Bronchial epithelial cell (primary cell): ENCODE results near the gene DLGAP1. TPM values are rescaled to one million over a fixed set of nuclear protein-coding genes. Genes with fewer than 3 reads are reported as not detected.

Source experiments
- DNase-seq: peaks from one replicate; pipeline ENCODE4 v3.0.0-alpha.2; 2010; ENCODE audit warnings: low read depth
- FAIRE-seq: peaks from 2 replicates; lab custom pipeline; 2011; peaks lifted over from hg19 to GRCh38; lab: Jason Lieb, UNC
- H3K27me3 ChIP-seq: 2 replicates; pipeline ENCODE4 v1.5.1; 2011; ENCODE audit warnings: low read length; ENCODE audit not compliant: control insufficient read depth, insufficient read depth
- H3K36me3 ChIP-seq: 2 replicates; pipeline ENCODE4 v1.5.1; 2011; ENCODE audit warnings: low read length; ENCODE audit not compliant: control insufficient read depth, insufficient read depth
- H3K4me3 ChIP-seq: 2 replicates; pipeline ENCODE4 v1.5.1; 2011; ENCODE audit warnings: mild to moderate bottlenecking, low read depth, low read length, control low read depth
- total RNA-seq: library from RNA; depleted of rRNA; stranded (reverse); fragments of >200 nt; gene quantifications from 2 replicates; pipeline ENCODE4 v1.2.1, GENCODE V29; 2014
- TF ChIP-seq, protein P1 (sequence below): IDR thresholded peaks from 2 replicates; pipeline ENCODE4 v1.5.1; 2011; ENCODE audit warnings: mild to moderate bottlenecking, moderate library complexity, low read length, control low read depth, inconsistent platforms; ENCODE audit not compliant: insufficient read depth, severe bottlenecking

The DLGAP1 gene
- total RNA-seq, 1 donor from 2014 or later, result not detected

DNA sequence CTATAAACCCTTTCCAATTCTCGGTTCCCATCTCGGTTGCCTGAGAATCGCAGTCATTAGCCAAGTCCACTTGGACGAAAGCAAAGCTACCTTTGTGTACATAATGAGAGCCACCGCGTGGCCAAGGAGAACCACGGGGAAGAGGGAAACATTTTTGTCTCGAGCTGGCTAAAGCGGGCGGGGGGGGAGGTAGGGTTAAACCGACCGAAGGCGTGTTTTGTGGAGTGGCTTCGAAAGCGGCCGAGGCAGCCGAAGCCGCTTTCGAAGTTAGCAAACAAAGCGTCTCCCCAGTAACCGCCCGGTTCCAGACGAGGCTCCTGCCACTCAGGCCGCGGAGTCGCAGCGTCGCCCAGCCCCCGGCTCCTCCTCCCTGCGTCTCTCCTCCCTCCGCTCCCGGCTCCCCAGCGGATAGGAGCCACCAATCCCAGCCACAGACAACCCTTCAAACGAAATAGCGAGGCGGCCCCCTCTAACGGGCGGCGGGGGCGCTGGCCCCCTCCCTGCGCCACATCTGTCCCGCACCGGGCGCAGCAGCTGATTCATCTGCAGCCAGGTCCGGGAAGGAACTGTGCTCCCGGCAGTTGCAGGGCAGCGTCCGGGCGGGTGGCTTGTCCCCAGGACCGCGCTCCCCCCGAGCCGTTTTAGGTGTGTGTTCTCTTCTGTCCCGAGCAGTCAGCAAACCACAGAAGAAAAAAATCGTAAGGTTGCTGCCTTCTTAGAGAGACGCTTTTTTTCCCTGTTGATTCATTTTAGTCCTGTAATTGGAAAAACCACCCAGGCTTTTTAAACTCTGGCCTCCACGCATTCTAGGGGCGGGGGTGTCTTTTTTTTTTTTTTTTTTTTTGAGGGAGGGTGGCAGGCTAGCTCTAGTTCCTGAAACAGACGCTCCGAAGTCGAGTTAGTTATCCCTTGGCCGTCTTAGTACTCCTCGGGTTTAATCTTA, 1006.9 kb downstream of the DLGAP1 start:
- Histone ChIP-seq H3K36me3 (peaks cover 2% of the 10 kb centered on the region), H3K27me3 (no peaks in the 10 kb centered on the region), H3K4me3 (peak overlapping the region; percentile 63)
- FAIRE-seq (no peak), DNase-seq (peak; percentile 92)
- TF ChIP-seq, protein P1, sequence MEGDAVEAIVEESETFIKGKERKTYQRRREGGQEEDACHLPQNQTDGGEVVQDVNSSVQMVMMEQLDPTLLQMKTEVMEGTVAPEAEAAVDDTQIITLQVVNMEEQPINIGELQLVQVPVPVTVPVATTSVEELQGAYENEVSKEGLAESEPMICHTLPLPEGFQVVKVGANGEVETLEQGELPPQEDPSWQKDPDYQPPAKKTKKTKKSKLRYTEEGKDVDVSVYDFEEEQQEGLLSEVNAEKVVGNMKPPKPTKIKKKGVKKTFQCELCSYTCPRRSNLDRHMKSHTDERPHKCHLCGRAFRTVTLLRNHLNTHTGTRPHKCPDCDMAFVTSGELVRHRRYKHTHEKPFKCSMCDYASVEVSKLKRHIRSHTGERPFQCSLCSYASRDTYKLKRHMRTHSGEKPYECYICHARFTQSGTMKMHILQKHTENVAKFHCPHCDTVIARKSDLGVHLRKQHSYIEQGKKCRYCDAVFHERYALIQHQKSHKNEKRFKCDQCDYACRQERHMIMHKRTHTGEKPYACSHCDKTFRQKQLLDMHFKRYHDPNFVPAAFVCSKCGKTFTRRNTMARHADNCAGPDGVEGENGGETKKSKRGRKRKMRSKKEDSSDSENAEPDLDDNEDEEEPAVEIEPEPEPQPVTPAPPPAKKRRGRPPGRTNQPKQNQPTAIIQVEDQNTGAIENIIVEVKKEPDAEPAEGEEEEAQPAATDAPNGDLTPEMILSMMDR, result peak; percentile 34

DNA sequence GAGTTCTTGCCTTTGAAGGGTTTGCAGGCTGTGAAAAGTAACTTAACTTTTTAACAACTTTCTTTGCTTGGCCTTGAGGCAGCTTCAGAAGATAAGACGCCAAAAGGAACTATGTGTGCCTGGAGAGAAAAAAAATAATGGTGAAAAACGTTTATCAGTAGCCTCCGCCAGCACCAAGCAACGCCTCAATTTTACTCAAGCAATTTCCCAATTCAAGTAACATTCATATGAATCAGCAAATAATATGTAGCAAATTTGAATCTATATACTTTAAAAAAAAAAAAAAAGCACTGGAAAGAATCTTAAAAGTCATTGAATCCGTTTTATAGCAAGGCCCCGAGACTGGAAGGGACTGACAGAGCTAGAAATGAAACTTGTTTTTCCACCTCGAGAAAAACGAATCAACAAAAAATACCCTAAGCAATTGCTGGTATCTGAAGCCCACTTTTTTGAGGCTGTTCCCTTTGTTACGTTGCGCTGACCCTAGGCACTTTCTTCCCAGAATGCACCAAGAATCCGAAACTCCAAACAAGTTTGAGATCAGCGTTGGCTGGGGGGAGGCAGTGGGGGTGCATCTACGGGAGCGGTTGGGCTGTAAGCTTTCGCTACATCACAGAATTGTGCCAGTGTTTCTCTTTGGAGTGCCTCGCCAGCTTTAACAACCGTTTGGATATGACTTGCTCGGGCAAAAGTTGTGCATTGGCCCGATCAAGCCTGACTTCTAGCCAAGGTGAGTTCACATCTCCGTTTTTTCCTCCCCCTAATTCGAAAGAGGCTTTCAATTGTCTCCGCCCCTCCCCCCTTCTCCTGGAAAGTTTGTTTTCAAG, 1007.8 kb downstream of the DLGAP1 start:
- TF ChIP-seq, protein P1, result no peak
- Histone ChIP-seq H3K4me3 (peak overlapping the region; percentile 63), H3K27me3 (no peaks in the 10 kb centered on the region), H3K36me3 (peaks cover 2% of the 10 kb centered on the region)
- no peak for FAIRE-seq
- DNase-seq, result peak; percentile 65
